ENCODE measurements around the gene ZNF236.

Gene ZNF236

GRCh38 chr18:76973520-76974266, 151.3 kb downstream of the ZNF236 start:
- H3K27me3 ChIP-seq (ENCODE audit: insufficient read depth, low read length): no peaks in the 10 kb centered on the region
- H3K4me3 ChIP-seq (ENCODE audit: low read depth, low read length, poor library complexity, severe bottlenecking): no peak overlapping the region
- no peak overlapping the region for H3K27ac ChIP-seq (ENCODE audit: low read depth, low read length, poor library complexity, severe bottlenecking)
- no peak overlapping the region for H3K9ac ChIP-seq (ENCODE audit: low read length)
- no peaks in the 10 kb centered on the region for H3K36me3 ChIP-seq (ENCODE audit: insufficient read depth, low read length)
- peaks cover 66% of the 10 kb centered on the region for H3K4me1 ChIP-seq (ENCODE audit: insufficient read depth, low read length, severe bottlenecking)
- no peaks in the 10 kb centered on the region for H3K9me3 ChIP-seq (ENCODE audit: low read length)
- no peaks in the 10 kb centered on the region for H3F3A ChIP-seq (ENCODE audit: insufficient read depth, low read length)
- H3K4me2 ChIP-seq (ENCODE audit: low read length): no peak overlapping the region
- H2AFZ ChIP-seq (ENCODE audit: low read length): no peak overlapping the region
- H3K79me2 ChIP-seq (ENCODE audit: insufficient read depth, low read length): no peaks in the 10 kb centered on the region
- TF ChIP-seq EZH2 (IDR thresholded peaks at IDR 0.05; ENCODE audit: borderline replicate concordance, low read length) (no peak), CTCF (IDR thresholded peaks at IDR 0.05; ENCODE audit: low read length) (no peak)
- no peaks in the 10 kb centered on the region for H4K20me1 ChIP-seq (ENCODE audit: insufficient read depth, low read length)
- no peaks in the 10 kb centered on the region for H3K9me2 ChIP-seq (ENCODE audit: low read depth, low read length)

GRCh38 chr18:76974386-76974785, 152.0 kb downstream of the ZNF236 start:
- Histone ChIP-seq H3K36me3 (ENCODE audit: insufficient read depth, low read length) (no peaks in the 10 kb centered on the region), H3K79me2 (ENCODE audit: insufficient read depth, low read length) (no peaks in the 10 kb centered on the region), H3K9me3 (ENCODE audit: low read length) (no peaks in the 10 kb centered on the region), H3K27ac (ENCODE audit: low read depth, low read length, poor library complexity, severe bottlenecking) (no peak overlapping the region), H3K27me3 (ENCODE audit: insufficient read depth, low read length) (no peaks in the 10 kb centered on the region), H3K4me2 (ENCODE audit: low read length) (no peak overlapping the region), H3K9ac (ENCODE audit: low read length) (no peak overlapping the region), H3K4me3 (ENCODE audit: low read depth, low read length, poor library complexity, severe bottlenecking) (no peak overlapping the region), H3K4me1 (ENCODE audit: insufficient read depth, low read length, severe bottlenecking) (peaks cover 73% of the 10 kb centered on the region), H3K9me2 (ENCODE audit: low read depth, low read length) (no peaks in the 10 kb centered on the region), H3F3A (ENCODE audit: insufficient read depth, low read length) (no peaks in the 10 kb centered on the region), H2AFZ (ENCODE audit: low read length) (no peak overlapping the region), H4K20me1 (ENCODE audit: insufficient read depth, low read length) (no peaks in the 10 kb centered on the region)
- TF ChIP-seq CTCF (IDR thresholded peaks at IDR 0.05; ENCODE audit: low read length) (no peak), EZH2 (IDR thresholded peaks at IDR 0.05; ENCODE audit: borderline replicate concordance, low read length) (no peak)

- H3K4me3 ChIP-seq (ENCODE audit: low read depth, low read length, poor library complexity, severe bottlenecking): no peak overlapping the region
- no peak overlapping the region for H2AFZ ChIP-seq (ENCODE audit: low read length)
- no peaks in the 10 kb centered on the region for H3K36me3 ChIP-seq (ENCODE audit: insufficient read depth, low read length)
- H4K20me1 ChIP-seq (ENCODE audit: insufficient read depth, low read length): no peaks in the 10 kb centered on the region
- TF ChIP-seq CTCF (IDR thresholded peaks at IDR 0.05; ENCODE audit: low read length) (no peak), EZH2 (IDR thresholded peaks at IDR 0.05; ENCODE audit: borderline replicate concordance, low read length) (no peak)
- H3K4me1 ChIP-seq (ENCODE audit: insufficient read depth, low read length, severe bottlenecking): peaks cover 73% of the 10 kb centered on the region
- peak overlapping the region; percentile 100 for H3K27ac ChIP-seq (ENCODE audit: low read depth, low read length, poor library complexity, severe bottlenecking)
- no peaks in the 10 kb centered on the region for H3K79me2 ChIP-seq (ENCODE audit: insufficient read depth, low read length)
- H3K9me3 ChIP-seq (ENCODE audit: low read length): no peaks in the 10 kb centered on the region
- no peaks in the 10 kb centered on the region for H3F3A ChIP-seq (ENCODE audit: insufficient read depth, low read length)
- H3K4me2 ChIP-seq (ENCODE audit: low read length): no peak overlapping the region; the same call in 1 of the 2 replicates
- H3K9me2 ChIP-seq (ENCODE audit: low read depth, low read length): no peaks in the 10 kb centered on the region
- H3K27me3 ChIP-seq (ENCODE audit: insufficient read depth, low read length): no peaks in the 10 kb centered on the region
- peak overlapping the region; percentile 6; the same call in 1 of the 2 replicates for H3K9ac ChIP-seq (ENCODE audit: low read length)
Measured at GRCh38 chr18:76975577-76976110, 153.3 kb downstream of the ZNF236 start.
